ENCODE results near the gene TTLL3.
A peak's percentile ranks its signal among the peaks of the same experiment; 100 is the strongest.
"Not testable (repeated sequence)": the region's sequence is repeated elsewhere in the genome, so short reads cannot be mapped to it uniquely, and the experiment has no call there.

Gene TTLL3

GRCh38 chr3:9767418-9767817, 42.6 kb upstream of the TTLL3 start:
- DNase-seq (ENCODE audit: low read depth), result no peak
- H3K4me3 ChIP-seq (ENCODE audit: low read depth, low read length), result no peak overlapping the region
- TF ChIP-seq MYC (IDR thresholded peaks at IDR 0.05; ENCODE audit: low read depth, low read length) (no peak), CTCF (IDR thresholded peaks at IDR 0.05; ENCODE audit: low read depth, low read length) (no peak)

- peak overlapping the region; percentile 64 for H3K4me3 ChIP-seq (ENCODE audit: low read depth, low read length)
- TF ChIP-seq MYC (IDR thresholded peaks at IDR 0.05; ENCODE audit: low read depth, low read length) (no peak), CTCF (IDR thresholded peaks at IDR 0.05; ENCODE audit: low read depth, low read length) (no peak), POLR2A (IDR thresholded peaks at IDR 0.05; ENCODE audit: extremely low read depth, insufficient read length) (no peak)
- TF ChIP-seq, protein P1, sequence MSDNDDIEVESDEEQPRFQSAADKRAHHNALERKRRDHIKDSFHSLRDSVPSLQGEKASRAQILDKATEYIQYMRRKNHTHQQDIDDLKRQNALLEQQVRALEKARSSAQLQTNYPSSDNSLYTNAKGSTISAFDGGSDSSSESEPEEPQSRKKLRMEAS (IDR thresholded peaks at IDR 0.05; ENCODE audit: low read depth, low read length), result no peak
- DNase-seq (ENCODE audit: low read depth), result no peak
Observed at GRCh38 chr3:9768141-9768775, 41.8 kb upstream of the TTLL3 start.

DNA sequence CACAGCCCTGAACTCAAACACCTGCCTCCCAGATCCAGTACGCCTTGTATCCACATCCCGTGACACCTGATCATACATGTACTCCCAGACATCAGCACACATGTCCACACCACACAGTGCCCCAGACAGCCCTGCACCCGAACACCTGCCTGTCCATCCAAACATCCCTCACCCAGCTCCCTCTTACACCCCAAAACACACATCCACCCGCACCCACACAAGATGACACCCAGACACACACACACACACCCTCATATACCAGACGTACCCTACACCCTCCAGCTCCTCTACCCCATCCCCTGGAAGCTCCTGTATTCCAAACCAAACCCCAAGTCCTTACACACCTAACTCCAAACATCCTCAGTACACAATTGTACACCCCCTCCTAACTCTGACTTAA, 41.0 kb upstream of the TTLL3 start:
- TF ChIP-seq MYC (IDR thresholded peaks at IDR 0.05; ENCODE audit: low read depth, low read length) (no peak), POLR2A (IDR thresholded peaks at IDR 0.05; ENCODE audit: extremely low read depth, insufficient read length) (no peak), CTCF (IDR thresholded peaks at IDR 0.05; ENCODE audit: low read depth, low read length) (no peak)
- TF ChIP-seq, protein P1 (IDR thresholded peaks at IDR 0.05; ENCODE audit: low read depth, low read length), result no peak
- no peak for DNase-seq (ENCODE audit: low read depth)
- peak overlapping the region; percentile 64 for H3K4me3 ChIP-seq (ENCODE audit: low read depth, low read length)

- TF ChIP-seq MYC (IDR thresholded peaks at IDR 0.05; ENCODE audit: low read depth, low read length) (no peak), POLR2A (IDR thresholded peaks at IDR 0.05; ENCODE audit: extremely low read depth, insufficient read length) (no peak), CTCF (IDR thresholded peaks at IDR 0.05; ENCODE audit: low read depth, low read length) (no peak)
- TF ChIP-seq, protein P1 (IDR thresholded peaks at IDR 0.05; ENCODE audit: low read depth, low read length), result no peak
- H3K4me3 ChIP-seq (ENCODE audit: low read depth, low read length), result peak within 1 kb of the TSS; percentile 64
- peak; percentile 68 for DNase-seq (ENCODE audit: low read depth)
Observed at GRCh38 chr3:9769426-9770275, 40.4 kb upstream of the TTLL3 start, which contains the start of gene CAMK1. TSS of gene CAMK1 (minus strand) at chr3:9769947. CDS start at chr3:9767749, 2,198 bp downstream.

DNA sequence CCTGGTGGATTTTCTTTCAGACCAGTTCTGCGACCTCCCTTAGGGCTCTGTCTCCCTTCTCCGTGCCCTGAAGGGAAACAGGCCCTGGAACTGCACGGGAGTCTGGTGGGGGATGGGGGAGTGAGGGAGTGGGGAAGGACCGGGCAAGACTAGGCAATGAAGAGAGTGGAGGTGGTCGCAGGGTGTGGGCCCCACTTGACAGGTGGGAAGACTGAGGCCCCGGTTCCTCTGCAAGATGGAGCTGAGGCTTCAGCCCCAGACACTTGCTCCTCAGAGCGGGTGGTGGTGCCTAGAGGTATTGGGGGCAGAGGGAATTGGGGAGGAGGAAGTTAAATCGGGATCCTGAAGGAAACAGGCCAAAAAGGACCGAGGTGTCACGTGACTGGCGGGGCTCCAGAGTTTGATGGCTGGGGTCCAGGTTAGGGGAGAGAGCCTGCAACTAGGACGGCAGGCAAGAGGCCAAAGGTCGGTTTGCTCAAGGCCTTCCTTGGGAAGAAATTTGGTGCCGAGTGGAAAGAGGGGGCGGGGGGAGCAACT, 39.7 kb upstream of the TTLL3 start:
- H3K4me3 ChIP-seq (ENCODE audit: low read depth, low read length), result peak overlapping the region; percentile 21
- no peak for DNase-seq (ENCODE audit: low read depth)
- no peak for TF ChIP-seq POLR2A (IDR thresholded peaks at IDR 0.05; ENCODE audit: extremely low read depth, insufficient read length)

DNA sequence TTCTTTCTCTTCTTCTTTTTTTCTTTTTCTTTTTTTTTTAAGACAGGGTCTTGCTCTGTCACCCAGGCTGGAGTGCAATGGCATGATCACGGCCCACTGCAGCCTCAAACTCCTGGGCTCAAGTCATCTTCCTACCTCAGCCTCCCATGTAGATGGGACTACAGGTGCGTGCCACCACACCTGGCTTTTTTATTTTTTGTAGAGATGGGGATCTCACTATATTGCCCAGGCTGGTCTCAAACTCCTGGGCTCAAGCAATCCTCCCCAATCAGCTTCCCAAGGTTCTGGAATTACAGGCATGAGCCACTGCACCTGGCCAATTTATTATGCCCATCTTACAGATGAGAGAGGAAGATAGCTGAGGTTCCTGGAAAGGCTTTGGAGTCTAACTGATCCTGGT, 39.1 kb upstream of the TTLL3 start:
- not testable (repeated sequence) for H3K4me3 ChIP-seq (ENCODE audit: low read depth, low read length); DNase-seq (ENCODE audit: low read depth)

Data from NB4 (cell line).